HG03060 (cell line): ENCODE measurements around the gene TLE3.

Experiments
- ATAC-seq: cut with Tn5 transposase; IDR thresholded peaks from one replicate; pipeline ENCODE4 v1.9.1; 2021; ENCODE audit warnings: low read depth, moderate number of reproducible peaks; ENCODE audit not compliant: unreplicated experiment

TLE3 gene

GRCh38 chr15:70035051-70035718 is 62.5 kb downstream of the TLE3 start:
- ATAC-seq: no peak

- no peak for ATAC-seq
These were observed 63.1 kb downstream of the TLE3 start for GRCh38 chr15:70034596-70034995.

- no peak for ATAC-seq
These were observed 63.6 kb downstream of the TLE3 start for GRCh38 chr15:70034141-70034540.

- ATAC-seq: no peak
These were observed 64.1 kb downstream of the TLE3 start for GRCh38 chr15:70033529-70034140.

- ATAC-seq: no peak
These were observed 64.6 kb downstream of the TLE3 start for GRCh38 chr15:70033109-70033508.

- no peak for ATAC-seq
These were observed 65.2 kb downstream of the TLE3 start for GRCh38 chr15:70032509-70032908.

GRCh38 chr15:70031713-70032112 is 66.0 kb downstream of the TLE3 start:
- ATAC-seq: no peak

GRCh38 chr15:70031261-70031660 is 66.5 kb downstream of the TLE3 start:
- no peak for ATAC-seq

GRCh38 chr15:70030851-70031250 is 66.9 kb downstream of the TLE3 start:
- no peak for ATAC-seq

- no peak for ATAC-seq
These were observed 68.4 kb downstream of the TLE3 start for GRCh38 chr15:70029297-70029701.

- no peak for ATAC-seq
These were observed 70.2 kb downstream of the TLE3 start for GRCh38 chr15:70027518-70027917.

GRCh38 chr15:70026991-70027390 is 70.7 kb downstream of the TLE3 start:
- ATAC-seq: no peak

- no peak for ATAC-seq
These were observed 72.1 kb downstream of the TLE3 start for GRCh38 chr15:70025413-70026296.

- no peak for ATAC-seq
These were observed 73.2 kb downstream of the TLE3 start for GRCh38 chr15:70024521-70024920.

- ATAC-seq: no peak
These were observed 73.8 kb downstream of the TLE3 start for GRCh38 chr15:70023769-70024491.

GRCh38 chr15:70023064-70023768 is 74.5 kb downstream of the TLE3 start:
- ATAC-seq: peak; percentile 70

- ATAC-seq: no peak
These were observed 77.5 kb downstream of the TLE3 start for GRCh38 chr15:70020229-70020628.

- no peak for ATAC-seq
These were observed 78.8 kb downstream of the TLE3 start for GRCh38 chr15:70018646-70019600.

GRCh38 chr15:70017801-70018200 is 79.9 kb downstream of the TLE3 start:
- ATAC-seq: no peak
